ENCODE results near the gene ADAMTSL3.

The ADAMTSL3 gene

GRCh38 chr15:83892498-83892897 lies 238.6 kb downstream of the ADAMTSL3 start:
- no peak for DNase-seq

- DNase-seq = no peak
Measured at GRCh38 chr15:83893308-83893707, 239.4 kb downstream of the ADAMTSL3 start.

GRCh38 chr15:83897037-83897436 lies 243.1 kb downstream of the ADAMTSL3 start:
- DNase-seq = no peak

GRCh38 chr15:83898361-83898760 lies 244.4 kb downstream of the ADAMTSL3 start:
- DNase-seq = no peak

- DNase-seq = no peak
Measured at GRCh38 chr15:83899670-83900069, 245.7 kb downstream of the ADAMTSL3 start.

GRCh38 chr15:83904107-83905040 lies 250.5 kb downstream of the ADAMTSL3 start:
- DNase-seq = no peak

GRCh38 chr15:83905556-83906273 lies 251.8 kb downstream of the ADAMTSL3 start:
- DNase-seq = no peak

- no peak for DNase-seq
Measured at GRCh38 chr15:83911345-83911744, 257.4 kb downstream of the ADAMTSL3 start.

GRCh38 chr15:83912343-83912742 lies 258.4 kb downstream of the ADAMTSL3 start:
- DNase-seq = no peak

- no peak for DNase-seq
Measured at GRCh38 chr15:83913034-83913632, 259.2 kb downstream of the ADAMTSL3 start.

- DNase-seq = no peak
Measured at GRCh38 chr15:83914906-83915305, 261.0 kb downstream of the ADAMTSL3 start.

- no peak for DNase-seq
Measured at GRCh38 chr15:83917432-83917831, 263.5 kb downstream of the ADAMTSL3 start.

- no peak for DNase-seq
Measured at GRCh38 chr15:83918011-83918410, 264.1 kb downstream of the ADAMTSL3 start.

- no peak for DNase-seq
Measured at GRCh38 chr15:83919319-83919830, 265.5 kb downstream of the ADAMTSL3 start.

- DNase-seq = no peak
Measured at GRCh38 chr15:83919978-83920510, 266.1 kb downstream of the ADAMTSL3 start.

- no peak for DNase-seq
Measured at GRCh38 chr15:83922649-83923294, 268.8 kb downstream of the ADAMTSL3 start.

GRCh38 chr15:83926116-83926515 lies 272.2 kb downstream of the ADAMTSL3 start:
- DNase-seq = no peak

GRCh38 chr15:83927704-83928391 lies 273.9 kb downstream of the ADAMTSL3 start:
- DNase-seq = no peak

- DNase-seq = no peak
Measured at GRCh38 chr15:83928392-83928734, 274.4 kb downstream of the ADAMTSL3 start.

GRCh38 chr15:83928878-83929418 lies 275.0 kb downstream of the ADAMTSL3 start:
- no peak for DNase-seq

GRCh38 chr15:83929619-83930018 lies 275.7 kb downstream of the ADAMTSL3 start:
- DNase-seq = no peak
